OCI-M2 (cell line): ENCODE data around the gene RING1.

Experiments
- DNase-seq: peaks from one replicate; lab custom pipeline; 2025; ENCODE audit not compliant: unreplicated experiment; lab: John Stamatoyannopoulos, UW

Gene RING1

GRCh38 chr6:33237741-33238140 lies 29.4 kb downstream of the RING1 start:
- no peak for DNase-seq

DNA sequence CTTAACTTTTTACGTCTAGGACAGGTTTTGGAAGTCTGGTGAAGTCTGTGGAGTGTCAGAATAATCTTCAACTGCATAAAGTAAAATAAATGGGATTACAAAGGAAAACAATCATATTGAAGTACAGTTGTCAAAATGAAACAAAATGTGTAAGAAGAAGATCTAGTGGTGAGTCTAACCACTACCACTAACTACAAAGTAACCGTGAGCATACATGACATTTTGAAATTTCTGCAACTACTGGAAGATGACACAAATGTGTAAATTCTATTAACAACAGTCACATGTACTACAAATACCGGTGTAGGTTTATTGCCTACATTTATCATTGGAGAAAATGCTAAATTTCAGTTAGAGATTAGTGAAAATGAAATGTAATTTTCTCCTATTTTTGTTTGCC lies 33.7 kb downstream of the RING1 start:
- DNase-seq, result no peak

- no peak for DNase-seq
Measured at GRCh38 chr6:33243476-33243875, 35.2 kb downstream of the RING1 start.

DNA sequence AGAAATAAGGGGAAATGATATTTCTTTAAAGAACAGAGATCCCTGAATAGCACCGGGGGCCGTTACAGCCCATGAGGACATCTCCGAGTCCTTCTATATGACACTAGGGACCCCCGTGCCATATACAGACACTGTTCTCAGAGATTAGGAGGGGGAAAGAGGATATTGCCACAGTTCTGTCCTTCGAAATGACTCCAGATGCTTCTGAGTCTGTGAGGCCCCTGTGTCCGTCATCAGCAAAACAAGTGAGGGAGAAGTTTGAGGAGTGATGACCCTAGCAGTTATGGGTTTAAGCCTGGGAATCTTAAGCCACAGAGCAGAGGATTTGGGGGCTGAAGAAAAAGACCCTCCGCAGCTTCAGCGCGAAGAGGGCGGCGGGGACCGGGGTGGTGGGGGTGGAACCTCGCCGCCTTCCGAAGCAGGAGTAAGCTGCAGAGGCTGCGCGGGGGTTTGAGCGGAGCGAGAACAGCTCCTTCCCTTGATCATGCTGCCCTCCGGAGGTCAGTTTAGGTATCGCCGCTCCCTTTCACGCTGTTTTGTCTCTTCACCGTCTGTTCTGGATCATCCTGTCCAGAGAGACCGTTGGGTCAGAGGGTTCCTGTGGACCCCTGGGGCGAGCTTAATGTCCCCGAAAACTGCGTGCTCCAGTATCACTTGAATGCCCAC lies 39.8 kb downstream of the RING1 start:
- peak; percentile 97 for DNase-seq

DNA sequence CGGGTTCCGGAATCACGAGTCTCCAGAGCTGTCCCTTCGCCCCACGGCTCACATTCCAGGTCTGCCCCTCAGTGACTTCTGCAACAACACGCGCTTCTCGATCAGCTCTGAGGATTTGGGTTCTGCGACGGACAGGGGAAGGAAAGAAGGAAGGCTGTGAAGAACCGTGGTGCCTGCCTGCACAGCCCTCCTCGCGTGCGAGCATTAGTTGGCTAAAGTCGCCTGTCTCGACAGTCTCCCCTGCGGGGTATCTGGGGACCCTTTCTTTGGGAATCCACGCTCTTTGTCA lies 40.3 kb downstream of the RING1 start:
- DNase-seq, result no peak

DNA sequence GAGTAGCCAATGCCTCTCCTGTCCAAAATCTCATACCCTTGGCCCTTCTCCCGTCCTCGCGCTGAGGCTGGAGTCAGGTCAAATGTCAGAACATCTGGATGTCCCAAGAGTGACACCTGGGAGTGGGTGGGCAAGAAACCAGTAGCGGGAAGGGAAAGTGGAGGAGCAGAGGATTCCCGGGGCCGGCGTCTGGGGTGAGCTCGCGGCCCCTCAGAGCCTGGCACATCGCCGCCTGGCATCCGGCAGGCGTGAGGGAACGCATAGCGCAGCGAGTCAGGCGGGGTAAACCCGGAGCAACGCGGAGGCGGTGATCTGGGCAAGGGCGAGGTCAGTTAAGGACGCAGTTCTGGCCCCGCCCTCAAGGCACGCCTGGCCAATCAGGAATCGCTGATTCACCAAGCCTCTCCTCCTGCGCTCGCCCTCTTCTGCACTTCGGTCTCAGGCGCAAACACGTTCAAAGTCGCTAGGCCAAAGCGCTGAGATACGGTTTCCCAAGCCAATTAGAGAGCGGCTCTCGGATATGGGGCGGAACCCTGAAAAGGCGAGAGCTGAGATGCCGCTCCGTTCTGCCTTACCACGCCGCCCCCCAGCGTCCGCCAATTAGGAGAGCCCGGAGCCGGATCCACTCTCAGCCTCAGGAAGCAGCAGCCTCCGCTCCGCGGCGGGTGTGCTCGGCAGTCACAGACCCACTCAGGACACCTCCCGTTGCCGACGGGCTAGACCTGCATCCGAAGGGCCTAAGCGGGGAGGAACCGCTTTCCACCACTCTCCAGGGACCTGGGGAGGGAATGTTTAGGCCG lies 40.8 kb downstream of the RING1 start:
- peak; percentile 95 for DNase-seq

GRCh38 chr6:33249732-33250630 lies 41.7 kb downstream of the RING1 start:
- DNase-seq, result no peak

DNA sequence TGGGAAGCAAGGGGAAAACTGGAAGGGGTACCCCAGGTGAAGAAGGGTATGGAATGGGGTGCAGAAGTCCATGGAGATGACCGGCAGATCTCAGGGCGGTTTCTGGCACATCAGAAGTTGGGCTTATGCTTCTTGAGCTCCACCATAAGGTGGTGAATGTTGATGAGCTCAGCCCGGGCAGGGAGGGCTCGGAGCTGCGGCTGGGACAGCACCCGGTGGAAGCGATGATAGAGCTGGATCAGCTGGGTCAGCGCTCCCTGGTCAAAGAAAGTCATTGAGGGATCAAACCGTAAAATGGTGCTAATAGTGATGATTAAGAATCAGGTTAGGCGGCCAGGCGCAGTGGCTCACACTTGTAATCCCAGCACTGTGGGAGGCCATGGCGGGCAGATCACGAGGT lies 42.4 kb downstream of the RING1 start:
- no peak for DNase-seq

DNA sequence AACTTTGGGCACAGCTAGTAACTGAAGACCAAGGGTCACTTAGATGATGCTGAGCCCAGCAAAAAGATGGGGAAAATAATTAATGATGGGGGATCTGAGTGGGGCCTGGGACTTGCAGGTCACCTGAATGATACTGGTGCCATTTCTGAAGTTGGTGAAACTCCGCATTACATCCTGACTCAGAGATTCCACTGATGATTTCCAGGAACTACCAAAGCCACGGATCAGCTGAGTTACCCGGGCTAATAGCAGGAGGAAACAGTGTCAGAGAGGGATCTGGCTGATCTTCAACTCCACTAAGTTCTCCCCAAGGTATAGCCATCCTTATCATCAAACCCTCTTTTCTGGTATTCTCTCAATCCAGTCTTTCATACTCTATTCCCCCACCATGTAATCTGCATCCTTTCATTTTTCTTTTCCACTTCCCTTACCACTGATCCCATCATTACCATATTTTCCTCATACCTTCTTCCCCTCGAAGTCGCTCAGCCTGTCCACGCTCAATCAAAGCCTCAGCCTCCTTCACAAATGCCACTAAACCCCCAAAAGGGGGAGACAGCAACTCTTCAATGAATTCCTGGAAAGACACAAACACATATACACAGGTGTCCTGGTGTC lies 43.2 kb downstream of the RING1 start:
- DNase-seq, result no peak

GRCh38 chr6:33252759-33253158 lies 44.5 kb downstream of the RING1 start:
- no peak for DNase-seq

GRCh38 chr6:33254591-33254990 lies 46.3 kb downstream of the RING1 start:
- no peak for DNase-seq

DNA sequence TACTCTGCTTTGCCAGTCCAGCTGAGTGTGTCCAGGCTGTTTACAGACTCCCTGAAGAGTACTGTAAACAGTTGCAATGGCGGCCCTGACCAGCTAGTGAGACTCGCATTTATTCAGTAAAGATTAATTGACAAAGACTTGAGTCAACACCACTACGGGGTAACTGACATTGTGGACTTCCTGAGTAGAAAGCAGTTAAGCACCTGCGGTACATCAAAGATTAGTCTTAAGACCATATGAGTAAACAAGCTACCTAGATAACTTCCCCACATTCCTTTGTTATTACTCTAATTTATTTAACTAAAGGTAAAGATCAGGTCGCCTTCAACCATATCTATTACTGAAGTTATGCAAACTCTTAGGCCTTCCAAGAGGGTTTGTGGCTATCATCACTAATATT lies 50.7 kb downstream of the RING1 start:
- DNase-seq, result no peak
